ENCODE results near the gene HDDC2. TPM values are rescaled to one million over a fixed set of nuclear protein-coding genes. Genes with fewer than 3 reads are reported as not detected.

Gene HDDC2
- total RNA-seq, 1 donor from 2014 or later: 69.5 TPM

GRCh38 chr6:125227244-125227643, 74.5 kb downstream of the HDDC2 start:
- no peaks in the 10 kb centered on the region for H3K36me3 ChIP-seq
- peaks cover 16% of the 10 kb centered on the region for H3K4me1 ChIP-seq
- no peaks in the 10 kb centered on the region for H3K27me3 ChIP-seq
- no peak overlapping the region for H3K27ac ChIP-seq
- H3K4me3 ChIP-seq: no peak overlapping the region
- intact Hi-C loops (cut with DNase I): no loop called here
- no peak for DNase-seq (ENCODE audit: extremely low spot score in 2 of 2)
- TF ChIP-seq POLR2A (IDR thresholded peaks at IDR 0.05) (no peak), POLR2AphosphoS5 (IDR thresholded peaks at IDR 0.05; ENCODE audit: insufficient read depth in 1 of 2, low read depth in 1 of 2) (no peak), CTCF (IDR thresholded peaks at IDR 0.05) (no peak)
- H3K9me3 ChIP-seq: no peaks in the 10 kb centered on the region

Other genes starting within 250 kb of the HDDC2 start
- gene TPD52L1, start 148.2 kb downstream of the HDDC2 start, total RNA-seq: 85.0 TPM